Psoas muscle (tissue), 8 donors: ENCODE data around the gene CACNA1F. TPM values are rescaled to one million over a fixed set of nuclear protein-coding genes. Genes with fewer than 3 reads are reported as not detected.

Source experiments
- ATAC-seq, 4 donors: fragments of 200-7000 bp; cut with Tn5 transposase; one replicate each; pipeline ENCODE4 v1.9.1; 2020; ENCODE audit warnings: moderate library complexity in 3 of 4, mild to moderate bottlenecking in 2 of 4
- DNase-seq, 2 donors: peaks; one replicate each; pipeline ENCODE4 v3.0.0-alpha.2; 2020
- H3K27ac ChIP-seq: fragments of 200-600 bp; one replicate; pipeline ENCODE4 v1.8.0; 2022
- H3K27me3 ChIP-seq, 3 donors: fragments of 200-600 bp in 1 of 3; one replicate each; pipeline versions ENCODE4 v1.6.1 to v1.8.0; 2013 to 2022; ENCODE audit warnings: low read length in 2 of 3, mild to moderate bottlenecking in 2 of 3, moderate library complexity in 1 of 3; ENCODE audit not compliant: insufficient read depth in 3 of 3
- H3K36me3 ChIP-seq, 2 donors: fragments of 200-600 bp in 1 of 2; one replicate each; pipeline versions ENCODE4 v1.6.1 to v1.8.0; 2013 to 2022; ENCODE audit warnings: low read depth in 1 of 2, mild to moderate bottlenecking in 1 of 2, moderate library complexity in 1 of 2; ENCODE audit not compliant: insufficient read depth in 1 of 2
- H3K4me1 ChIP-seq: fragments of 200-600 bp; one replicate; pipeline ENCODE4 v1.8.0; 2022
- H3K4me3 ChIP-seq: fragments of 200-600 bp; one replicate; pipeline ENCODE4 v1.8.0; 2022; ENCODE audit warnings: mild to moderate bottlenecking
- H3K9me3 ChIP-seq: fragments of 200-600 bp; one replicate; pipeline ENCODE4 v1.8.0; 2022
- WGBS, 3 donors: extraction: QIAGEN DNeasy Blood & Tissue Kit; methylation state at CpG; one replicate each; pipeline versions ENCODE4 v1.1.6 to v1.1.7; 2013; 5-methylcytosine and 5-hydroxymethylcytosine counted together
- intact Hi-C, 2 donors: fragments of 100-400 bp; cut with DNase I; formaldehyde crosslinking; loops; one replicate each; pipeline versions ENCODE4 v1.11.0 to v1.14.2; 2022
- polyA plus RNA-seq, 3 donors: library from polyadenylated mRNA; stranded (reverse); fragments of 200-250 nt; gene quantifications; one replicate each; pipeline ENCODE4 v1.2.3, GENCODE V29; 2013
- total RNA-seq, 4 donors: library from RNA; stranded (reverse); fragmentation: NEBNext Ultra II Directional in 2 of 4; extraction: Animal tissue kit (Norgen Biotek cat#: 25700) in 2 of 4; gene quantifications; one replicate each; pipeline versions ENCODE4 v1.2.1 to v1.2.4, GENCODE V29; 2021 to 2023
- TF ChIP-seq, protein P1 (sequence below): fragments of 200-600 bp; IDR thresholded peaks from one replicate; pipeline ENCODE4 v1.8.0; 2022; ENCODE audit warnings: antibody characterized with exemption
- donor health status: healthy with polysubstance abuse.
- donor health status: DM: no; HTN: no; CAD: no; lungs with moderate emphysema.
- donor health status: Bipolar disorder and iron deficiency.
- donor health status: healthy.
- donor health status: DM: yes; HTN: yes; CAD: no.
- donor health status: DM: no; HTN: no; CAD: no.
- donor health status: DM: no; HTN: no; CAD: no.
- donor health status: DM: yes; HTN: yes; CAD: no.

CACNA1F gene
- total and polyA plus RNA-seq, 7 donors = 0.01 to 0.12 (median 0.03) TPM; not detected in 3

DNA sequence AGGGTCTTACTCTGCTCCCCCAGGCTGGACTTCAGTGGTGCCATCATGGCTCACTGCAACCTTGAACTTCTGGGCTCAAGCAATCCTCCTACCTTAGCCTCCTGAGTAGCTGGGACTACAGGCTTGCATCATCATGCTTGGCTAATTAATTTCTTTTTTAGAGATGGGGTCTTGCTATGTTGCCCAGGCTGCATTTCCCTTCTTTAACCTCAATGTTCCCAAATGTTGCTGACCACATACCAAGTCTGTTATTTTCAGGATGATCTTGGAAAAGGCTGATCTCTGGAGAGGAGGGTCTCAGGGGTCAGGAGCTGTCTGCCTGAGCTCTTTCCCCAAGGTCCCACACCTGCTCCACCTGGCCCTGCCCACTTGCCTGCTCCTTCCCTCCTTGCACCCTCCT is 13.0 kb downstream of the CACNA1F start:
- DNase-seq (no peak), ATAC-seq (no peak)
- Histone ChIP-seq H3K4me3 (no peak overlapping the region), H3K9me3 (no peaks in the 10 kb centered on the region), H3K36me3 (no peaks in the 10 kb centered on the region), H3K4me1 (no peaks in the 10 kb centered on the region), H3K27me3 (peaks cover 0 to 13% (median 0%) of the 10 kb centered on the region in 3 donors), H3K27ac (no peak overlapping the region)
- TF ChIP-seq, protein P1, sequence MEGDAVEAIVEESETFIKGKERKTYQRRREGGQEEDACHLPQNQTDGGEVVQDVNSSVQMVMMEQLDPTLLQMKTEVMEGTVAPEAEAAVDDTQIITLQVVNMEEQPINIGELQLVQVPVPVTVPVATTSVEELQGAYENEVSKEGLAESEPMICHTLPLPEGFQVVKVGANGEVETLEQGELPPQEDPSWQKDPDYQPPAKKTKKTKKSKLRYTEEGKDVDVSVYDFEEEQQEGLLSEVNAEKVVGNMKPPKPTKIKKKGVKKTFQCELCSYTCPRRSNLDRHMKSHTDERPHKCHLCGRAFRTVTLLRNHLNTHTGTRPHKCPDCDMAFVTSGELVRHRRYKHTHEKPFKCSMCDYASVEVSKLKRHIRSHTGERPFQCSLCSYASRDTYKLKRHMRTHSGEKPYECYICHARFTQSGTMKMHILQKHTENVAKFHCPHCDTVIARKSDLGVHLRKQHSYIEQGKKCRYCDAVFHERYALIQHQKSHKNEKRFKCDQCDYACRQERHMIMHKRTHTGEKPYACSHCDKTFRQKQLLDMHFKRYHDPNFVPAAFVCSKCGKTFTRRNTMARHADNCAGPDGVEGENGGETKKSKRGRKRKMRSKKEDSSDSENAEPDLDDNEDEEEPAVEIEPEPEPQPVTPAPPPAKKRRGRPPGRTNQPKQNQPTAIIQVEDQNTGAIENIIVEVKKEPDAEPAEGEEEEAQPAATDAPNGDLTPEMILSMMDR = no peak
- intact Hi-C loops = no loop called here

DNA sequence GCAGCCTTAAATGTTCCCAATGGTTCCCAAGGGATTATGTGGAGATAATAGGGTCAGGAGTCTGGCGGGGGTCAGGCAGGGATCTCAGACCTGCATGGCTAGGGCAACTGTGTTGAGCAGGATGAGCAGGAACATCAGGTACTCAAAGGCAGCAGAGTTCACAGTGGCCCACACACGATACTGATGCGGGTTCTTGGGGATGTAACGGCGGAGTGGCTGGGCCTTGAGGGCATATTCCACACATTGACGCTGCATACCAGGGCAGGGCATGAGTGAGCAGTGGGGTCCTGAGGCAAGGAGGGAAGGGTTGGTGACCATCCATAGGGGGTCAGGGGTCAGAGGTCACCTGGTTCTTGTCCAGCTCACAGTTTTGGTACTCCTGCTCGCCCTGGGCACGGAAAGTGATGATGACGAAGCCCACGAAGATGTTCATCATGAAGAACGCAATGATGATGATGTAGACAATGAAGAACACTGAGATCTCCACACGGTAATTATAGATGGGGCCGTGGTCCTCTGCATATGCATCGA is 18.1 kb downstream of the CACNA1F start:
- TF ChIP-seq, protein P1 = no peak
- 77 to 87% (median 83%) methylated on average over 14 of the region's 14 CpGs for WGBS, 3 donors
- H3K36me3 ChIP-seq = no peaks in the 10 kb centered on the region
- DNase-seq (no peak), ATAC-seq (no peak)
- H3K4me1 ChIP-seq = no peaks in the 10 kb centered on the region
- no peak overlapping the region for H3K4me3 ChIP-seq
- no peak overlapping the region for H3K27ac ChIP-seq
- intact Hi-C loops = no loop called here
- H3K9me3 ChIP-seq = no peaks in the 10 kb centered on the region
- H3K27me3 ChIP-seq = peaks cover 0 to 17% (median 0%) of the 10 kb centered on the region in 3 donors

DNA sequence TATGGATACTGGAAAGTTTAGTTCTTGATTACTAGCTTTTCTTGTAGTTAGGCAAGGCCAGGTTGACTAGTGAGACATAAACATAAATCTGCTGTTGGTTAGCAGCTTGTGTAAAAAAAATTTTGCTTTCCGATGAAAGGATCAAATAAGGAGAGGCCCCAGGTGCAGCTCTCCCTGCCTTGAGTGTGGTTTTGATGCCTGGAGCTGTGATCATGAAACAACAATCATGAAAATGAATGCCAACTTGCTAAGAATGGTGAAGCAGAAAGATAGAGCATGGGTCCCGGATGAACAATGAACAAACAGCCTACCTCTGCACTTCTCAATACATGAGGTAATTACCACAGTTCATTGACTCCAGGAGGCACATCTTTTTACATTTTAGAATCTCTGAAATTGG is 18.7 kb downstream of the CACNA1F start:
- WGBS, 3 donors = 72 to 81% (median 77%) methylated on average over 2 of the region's 2 CpGs
- TF ChIP-seq, protein P1 = no peak
- no peaks in the 10 kb centered on the region for H3K36me3 ChIP-seq
- H3K9me3 ChIP-seq = no peaks in the 10 kb centered on the region
- H3K27me3 ChIP-seq = peaks cover 0 to 13% (median 0%) of the 10 kb centered on the region in 3 donors
- intact Hi-C loops = no loop called here
- H3K4me1 ChIP-seq = no peaks in the 10 kb centered on the region
- no peak for DNase-seq
- H3K4me3 ChIP-seq = no peak overlapping the region
- ATAC-seq = no peak
- H3K27ac ChIP-seq = no peak overlapping the region

DNA sequence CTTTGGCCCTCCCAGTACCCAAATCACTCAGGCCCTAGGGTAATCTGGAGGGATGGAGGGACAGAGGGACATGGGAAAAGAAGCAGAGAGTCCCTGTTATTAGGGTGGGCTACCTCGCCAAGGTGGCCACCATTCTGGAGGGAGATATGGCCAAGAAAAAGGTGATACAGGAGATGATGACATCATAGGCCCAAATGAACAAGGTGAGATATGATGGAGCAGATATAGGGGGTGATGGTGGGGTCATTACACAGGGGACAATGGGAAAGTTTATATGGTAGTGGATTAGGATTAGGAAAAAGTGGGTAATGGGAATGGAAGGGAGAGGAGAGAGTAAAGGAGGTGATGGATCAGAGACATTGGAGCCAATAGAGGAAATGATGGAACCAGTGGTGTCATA is 20.3 kb downstream of the CACNA1F start:
- WGBS, 3 donors = 47 to 93% (median 92%) methylated on average over 1 of the region's 1 CpG
- H3K4me3 ChIP-seq = no peak overlapping the region
- intact Hi-C loops = no loop called here
- H3K27me3 ChIP-seq = peaks cover 0 to 13% (median 0%) of the 10 kb centered on the region in 3 donors
- TF ChIP-seq, protein P1 = no peak
- no peaks in the 10 kb centered on the region for H3K36me3 ChIP-seq
- H3K27ac ChIP-seq = no peak overlapping the region
- H3K9me3 ChIP-seq = no peaks in the 10 kb centered on the region
- ATAC-seq (no peak), DNase-seq (no peak)
- H3K4me1 ChIP-seq = no peaks in the 10 kb centered on the region

DNA sequence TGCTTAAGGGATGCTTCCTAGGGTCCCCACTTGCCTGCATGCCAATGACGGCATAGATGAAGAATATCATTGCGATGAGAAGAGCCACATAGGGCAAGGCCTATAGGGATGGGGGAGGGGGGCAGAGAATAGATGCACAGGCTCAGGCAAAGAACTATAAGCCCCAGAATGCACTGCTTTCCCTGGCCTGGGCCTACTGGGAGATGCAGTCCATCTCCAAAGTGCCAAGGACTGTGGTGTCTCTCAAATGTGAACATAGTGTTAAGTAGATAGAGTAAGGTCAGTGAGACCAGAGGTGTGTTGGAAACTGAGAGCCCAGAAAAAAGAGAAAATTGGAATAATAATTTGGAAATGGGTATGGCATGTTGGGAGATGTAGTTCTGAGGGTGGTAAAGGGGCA is 20.9 kb downstream of the CACNA1F start:
- WGBS, 3 donors = 73 to 100% (median 84%) methylated on average over 1 to 2 of the region's 2 CpGs
- Histone ChIP-seq H3K36me3 (no peaks in the 10 kb centered on the region), H3K4me1 (no peaks in the 10 kb centered on the region), H3K9me3 (no peaks in the 10 kb centered on the region), H3K27me3 (peaks cover 0 to 13% (median 0%) of the 10 kb centered on the region in 3 donors), H3K4me3 (no peak overlapping the region), H3K27ac (no peak overlapping the region)
- ATAC-seq = no peak
- TF ChIP-seq, protein P1 = no peak
- intact Hi-C loops = no loop called here
- DNase-seq = no peak
